Activated effector memory CD4-positive, alpha-beta T cell treated with Interleukin-2 at 50 U/mL for 16 hours (primary cell): ENCODE results near the gene STX4.

Source experiments
- DNase-seq: peaks from one replicate; pipeline ENCODE4 v3.0.0-alpha.2; 2020

The STX4 gene

GRCh38 chr16:31032736-31033708 is at the start of gene STX4:
TSS of gene STX4 (plus strand) at chr16:31033558. CDS start at chr16:31033806, 248 bp downstream.
- peak; percentile 94 for DNase-seq

GRCh38 chr16:30983898-30984610 is 49.3 kb upstream of the STX4 start:
- no peak for DNase-seq

GRCh38 chr16:30984669-30985400 is 48.5 kb upstream of the STX4 start, which contains the start of gene HSD3B7:
TSS of gene HSD3B7 (plus strand) at chr16:30985207. CDS start at chr16:30985659, 452 bp downstream.
- DNase-seq, result peak; percentile 62

- DNase-seq, result no peak
Observed at GRCh38 chr16:30985401-30986128, 47.8 kb upstream of the STX4 start.

GRCh38 chr16:30986129-30986991 is 47.0 kb upstream of the STX4 start:
- no peak for DNase-seq

GRCh38 chr16:30987581-30988190 is 45.7 kb upstream of the STX4 start:
- DNase-seq, result no peak

- DNase-seq, result no peak
Observed at GRCh38 chr16:30989469-30990047, 43.8 kb upstream of the STX4 start.

GRCh38 chr16:30990105-30990504 is 43.3 kb upstream of the STX4 start:
- no peak for DNase-seq

GRCh38 chr16:30991052-30991451 is 42.3 kb upstream of the STX4 start:
- no peak for DNase-seq

- no peak for DNase-seq
Observed at GRCh38 chr16:30992276-30992780, 41.0 kb upstream of the STX4 start.

- no peak for DNase-seq
Observed at GRCh38 chr16:30992931-30993816, 40.2 kb upstream of the STX4 start.

- no peak for DNase-seq
Observed at GRCh38 chr16:30995927-30996323, 37.4 kb upstream of the STX4 start.

- DNase-seq, result no peak
Observed at GRCh38 chr16:30996324-30996984, 36.9 kb upstream of the STX4 start.

- peak; percentile 73 for DNase-seq
Observed at GRCh38 chr16:30996985-30997724, 36.2 kb upstream of the STX4 start.

GRCh38 chr16:30997725-30998711 is 35.3 kb upstream of the STX4 start:
- DNase-seq, result no peak
